Left cardiac atrium (tissue), 4 donors: Measurements from ENCODE around the gene PTGER2. TPM values are rescaled to one million over a fixed set of nuclear protein-coding genes. Genes with fewer than 3 reads are reported as not detected.
A peak's percentile ranks its signal among the peaks of the same experiment; 100 is the strongest.

Experiments
- ATAC-seq, 2 donors: fragments of 200-7000 bp; cut with Tn5 transposase; one replicate each; pipeline ENCODE4 v1.9.1; 2020; ENCODE audit warnings: mild to moderate bottlenecking in 2 of 2, moderate library complexity in 2 of 2
- DNase-seq: peaks from one replicate; pipeline ENCODE4 v3.0.0-alpha.2; 2020
- intact Hi-C, 2 donors: fragments of 100-400 bp; cut with DNase I; formaldehyde crosslinking; loops; one replicate each; pipeline versions ENCODE4 v1.14.1 to v1.15.1; 2022 to 2023
- total RNA-seq, 2 donors: library from RNA; stranded (reverse); fragmentation: NEBNext Ultra II Directional; extraction: Animal tissue kit (Norgen Biotek cat#: 25700); gene quantifications; one replicate each; pipeline ENCODE4 v1.2.1, GENCODE V29; 2021
- donor health status: DM: no; HTN: yes; CAD: no.
- donor health status: DM: no; HTN: yes; CAD: no; lungs with severe emphysema.
- donor health status: DM: yes; HTN: yes; CAD: no.
- donor health status: Dilated cardiomyopathy.

PTGER2 gene
- total RNA-seq, 2 donors from 2014 or later, result 2.3 to 2.4 TPM

DNA sequence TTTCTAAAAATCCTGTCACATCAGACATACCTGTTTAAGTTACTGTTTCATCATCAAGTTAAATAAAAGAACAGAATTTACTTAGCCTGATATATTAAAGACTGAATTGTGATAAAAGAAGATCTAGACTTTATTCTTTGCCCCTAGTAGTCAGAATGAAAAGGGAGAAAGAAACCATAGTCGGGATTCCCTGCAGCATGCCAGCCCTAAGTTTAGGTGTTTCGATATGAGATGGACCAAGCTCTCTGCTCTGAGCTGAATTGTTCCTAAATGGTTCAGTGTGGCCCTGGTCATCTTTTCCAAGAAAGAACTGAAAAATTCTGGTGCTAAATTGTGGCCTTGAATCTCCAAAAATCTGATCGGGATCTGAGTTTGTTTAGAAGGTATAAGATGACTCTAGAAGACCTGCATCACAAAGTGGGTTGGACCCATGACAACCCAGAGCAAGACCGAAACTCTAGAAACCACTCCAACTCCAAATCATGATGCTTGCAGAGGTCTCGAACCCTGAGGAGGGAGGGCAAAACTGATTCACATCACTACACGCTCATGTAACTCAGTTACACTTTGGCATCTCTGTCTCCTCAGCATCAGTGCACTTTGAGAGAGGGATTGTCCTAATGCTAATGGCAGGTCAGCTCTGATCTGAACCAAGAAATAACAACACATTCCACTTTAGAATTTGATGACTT, 15.7 kb downstream of the PTGER2 start:
- intact Hi-C loops, result no loop called here
- ATAC-seq, result no peak
- no peak for DNase-seq

DNA sequence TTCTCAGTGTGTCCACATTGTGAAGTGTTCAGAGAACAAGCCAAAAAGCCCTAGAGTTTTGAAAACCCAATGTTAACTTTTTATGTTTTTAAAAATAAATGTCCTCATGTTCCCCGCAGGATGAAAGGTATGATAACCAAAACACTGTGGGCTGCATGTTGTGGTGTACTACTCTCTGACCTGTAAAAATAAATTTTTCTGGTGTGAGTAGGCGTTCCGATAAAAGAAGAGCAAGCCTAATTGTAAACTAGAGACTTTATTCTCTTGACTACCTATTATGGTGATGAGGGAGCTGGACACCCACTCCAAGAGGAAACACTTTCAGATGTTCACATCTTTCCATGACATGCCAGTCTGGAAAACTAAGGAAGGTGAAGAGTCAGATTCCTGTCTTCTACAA, 18.2 kb downstream of the PTGER2 start:
- intact Hi-C loops, result no loop called here
- no peak for ATAC-seq
- DNase-seq, result no peak

- ATAC-seq, result no peak
- no peak for DNase-seq
- intact Hi-C loops, result no loop called here
These were observed 19.0 kb downstream of the PTGER2 start for GRCh38 chr14:52333108-52333507.

GRCh38 chr14:52333823-52334657, 19.9 kb downstream of the PTGER2 start:
- DNase-seq (no peak), ATAC-seq (no peak)
- intact Hi-C loops, result no loop called here

- ATAC-seq, result no peak
These were observed 22.1 kb downstream of the PTGER2 start for GRCh38 chr14:52336241-52336640.

GRCh38 chr14:52338051-52338681, 24.1 kb downstream of the PTGER2 start:
- DNase-seq, result no peak
- intact Hi-C loops, result no loop called here
- ATAC-seq, result no peak

More at GRCh38 chr14:52336241-52336640, 22.1 kb downstream of the PTGER2 start:
- intact Hi-C loops, result no loop called here
- no peak for DNase-seq

GRCh38 chr14:52339262-52339661, 25.1 kb downstream of the PTGER2 start:
- ATAC-seq (no peak), DNase-seq (no peak)
- intact Hi-C loops, result no loop called here

- no peak for ATAC-seq
- intact Hi-C loops, result no loop called here
These were observed 28.9 kb downstream of the PTGER2 start for GRCh38 chr14:52342849-52343596.

DNA sequence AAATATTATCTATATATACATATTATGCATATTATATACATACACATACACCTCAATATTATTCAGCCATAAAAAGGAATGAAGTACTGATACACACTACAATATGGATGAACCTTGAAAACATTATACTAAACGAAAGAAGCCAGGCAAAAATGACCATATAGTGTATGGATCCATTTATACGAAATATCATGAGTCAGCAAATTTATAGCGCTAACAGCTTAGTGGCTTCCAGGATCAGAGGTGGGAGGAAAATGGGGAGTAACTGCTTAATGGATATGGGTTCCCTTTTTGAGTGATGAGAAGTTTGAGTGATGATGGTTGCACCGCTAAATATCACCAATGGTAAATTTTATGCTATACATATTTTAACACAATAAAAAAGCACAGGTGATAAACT, 32.7 kb downstream of the PTGER2 start:
- no peak for ATAC-seq
- intact Hi-C loops, result no loop called here
- no peak for DNase-seq

More at GRCh38 chr14:52342849-52343596, 28.9 kb downstream of the PTGER2 start:
- DNase-seq, result no peak

DNA sequence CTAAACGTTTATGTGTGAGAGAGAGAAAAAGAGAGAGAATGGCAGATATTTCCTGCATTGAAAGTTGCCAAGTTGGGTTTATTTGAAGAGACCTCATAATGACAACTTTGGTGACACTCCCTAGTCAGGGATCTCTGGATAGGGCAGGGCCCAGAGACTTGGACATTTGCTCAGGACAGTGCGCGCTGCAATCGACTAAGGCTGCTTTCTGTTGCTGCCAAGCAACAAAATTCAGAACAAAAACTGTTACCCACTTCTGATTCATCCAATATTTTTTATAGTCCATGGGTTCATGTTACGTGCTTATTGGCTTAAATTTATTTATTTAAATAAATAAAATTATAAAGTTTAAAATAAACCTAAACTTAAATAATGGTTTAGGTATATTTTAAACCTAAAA, 34.2 kb downstream of the PTGER2 start:
- DNase-seq (no peak), ATAC-seq (no peak)
- intact Hi-C loops, result no loop called here

DNA sequence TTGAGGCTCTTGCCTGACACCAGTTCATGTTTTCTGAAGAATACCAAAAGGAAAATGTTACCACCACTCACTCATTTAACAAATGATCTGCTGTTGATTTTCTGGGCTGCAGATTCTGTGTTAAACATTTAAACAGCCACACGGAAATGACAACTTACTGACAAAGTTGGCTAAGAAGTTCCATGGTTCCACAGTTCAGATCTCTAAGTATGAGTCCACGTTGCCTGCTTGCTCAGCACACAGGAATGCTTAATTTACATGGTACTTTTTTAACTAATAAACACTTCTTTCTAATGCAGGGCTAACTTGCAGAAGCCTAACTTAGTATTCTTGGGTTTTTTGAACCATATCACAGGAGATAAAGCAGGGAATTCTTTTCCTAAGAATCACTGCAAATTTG, 34.7 kb downstream of the PTGER2 start:
- intact Hi-C loops, result no loop called here
- DNase-seq (no peak), ATAC-seq (no peak)

- no peak for DNase-seq
- intact Hi-C loops, result no loop called here
- no peak for ATAC-seq
These were observed 35.6 kb downstream of the PTGER2 start for GRCh38 chr14:52349731-52350130.

- ATAC-seq (no peak), DNase-seq (no peak)
- intact Hi-C loops, result no loop called here
These were observed 36.3 kb downstream of the PTGER2 start for GRCh38 chr14:52350445-52350844.

DNA sequence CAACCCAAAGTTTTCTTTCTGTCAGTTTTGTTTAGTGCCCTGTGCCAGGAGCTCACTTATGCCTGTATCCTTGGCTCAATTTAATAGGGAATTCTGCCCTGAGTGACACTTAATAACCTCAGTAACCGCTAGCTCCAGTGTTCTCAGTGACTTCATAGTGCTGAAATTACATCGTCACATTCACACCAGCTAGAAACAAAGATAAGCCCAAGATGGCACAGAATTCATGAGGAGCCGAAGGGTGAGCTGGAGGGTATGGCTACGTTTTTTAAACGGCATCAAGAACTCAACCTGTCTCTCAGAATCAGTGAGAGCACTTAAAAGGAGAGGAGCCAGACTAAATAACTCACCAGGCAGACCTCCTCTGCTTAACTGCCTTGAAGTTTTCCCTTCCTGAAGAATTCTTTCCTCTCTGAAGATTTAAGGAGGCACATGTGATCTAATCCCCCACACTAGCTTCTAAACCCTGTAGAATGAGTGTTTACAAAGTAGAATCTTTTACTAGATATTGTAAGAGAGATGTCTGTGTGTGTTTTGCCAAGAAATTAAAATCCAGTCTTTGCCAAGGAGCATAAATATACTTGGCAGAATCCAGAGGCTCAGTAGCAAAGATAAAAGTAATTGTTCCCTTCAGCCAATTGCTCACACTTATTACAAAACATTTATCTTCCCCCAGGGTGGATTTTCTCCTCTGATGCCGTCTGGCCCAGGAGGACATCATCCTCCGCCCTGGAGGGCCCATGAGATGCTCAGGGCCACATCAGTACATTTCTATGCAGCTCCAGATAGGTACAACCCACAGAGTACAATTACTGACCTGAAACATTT, 37.3 kb downstream of the PTGER2 start:
- ATAC-seq (peak; percentile 55 to 72), DNase-seq (no peak)
- intact Hi-C loops, result no loop called here

- ATAC-seq (peak; percentile 38 to 67), DNase-seq (no peak)
- intact Hi-C loops, result no loop called here
These were observed 38.0 kb downstream of the PTGER2 start for GRCh38 chr14:52352061-52352491.

- ATAC-seq, result no peak
- no peak for DNase-seq
- intact Hi-C loops, result no loop called here
These were observed 38.5 kb downstream of the PTGER2 start for GRCh38 chr14:52352569-52352968.

DNA sequence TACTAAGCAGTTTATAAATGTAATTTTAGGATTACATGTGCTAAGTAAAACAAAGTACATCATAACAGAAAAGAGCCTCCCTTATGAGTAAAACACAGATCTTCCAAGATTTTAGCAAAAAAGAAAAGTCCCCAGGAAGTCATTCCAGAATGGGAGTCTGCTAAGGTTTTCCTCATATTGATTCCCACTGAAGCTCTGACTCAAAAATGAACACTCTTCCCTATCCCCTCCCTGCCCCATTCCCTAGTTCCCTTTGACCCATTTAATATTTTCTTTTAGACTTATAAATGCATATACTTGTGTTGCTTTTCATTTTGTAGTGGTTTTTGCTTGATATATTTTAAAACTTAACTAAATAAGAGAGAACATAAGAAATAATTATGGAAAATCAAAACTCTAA, 40.1 kb downstream of the PTGER2 start:
- no peak for ATAC-seq
- DNase-seq, result no peak
- intact Hi-C loops, result no loop called here

- ATAC-seq, result peak in 1 of 2 donors; percentile 63
- intact Hi-C loops, result no loop called here
- no peak for DNase-seq
These were observed 40.9 kb downstream of the PTGER2 start for GRCh38 chr14:52355016-52355431.

- intact Hi-C loops, result no loop called here
- no peak for ATAC-seq
These were observed 41.4 kb downstream of the PTGER2 start for GRCh38 chr14:52355526-52355925.

More at GRCh38 chr14:52355526-52355925, 41.4 kb downstream of the PTGER2 start:
- DNase-seq, result no peak
